ENCODE results near the gene KCNQ1OT1.

Gene KCNQ1OT1

DNA sequence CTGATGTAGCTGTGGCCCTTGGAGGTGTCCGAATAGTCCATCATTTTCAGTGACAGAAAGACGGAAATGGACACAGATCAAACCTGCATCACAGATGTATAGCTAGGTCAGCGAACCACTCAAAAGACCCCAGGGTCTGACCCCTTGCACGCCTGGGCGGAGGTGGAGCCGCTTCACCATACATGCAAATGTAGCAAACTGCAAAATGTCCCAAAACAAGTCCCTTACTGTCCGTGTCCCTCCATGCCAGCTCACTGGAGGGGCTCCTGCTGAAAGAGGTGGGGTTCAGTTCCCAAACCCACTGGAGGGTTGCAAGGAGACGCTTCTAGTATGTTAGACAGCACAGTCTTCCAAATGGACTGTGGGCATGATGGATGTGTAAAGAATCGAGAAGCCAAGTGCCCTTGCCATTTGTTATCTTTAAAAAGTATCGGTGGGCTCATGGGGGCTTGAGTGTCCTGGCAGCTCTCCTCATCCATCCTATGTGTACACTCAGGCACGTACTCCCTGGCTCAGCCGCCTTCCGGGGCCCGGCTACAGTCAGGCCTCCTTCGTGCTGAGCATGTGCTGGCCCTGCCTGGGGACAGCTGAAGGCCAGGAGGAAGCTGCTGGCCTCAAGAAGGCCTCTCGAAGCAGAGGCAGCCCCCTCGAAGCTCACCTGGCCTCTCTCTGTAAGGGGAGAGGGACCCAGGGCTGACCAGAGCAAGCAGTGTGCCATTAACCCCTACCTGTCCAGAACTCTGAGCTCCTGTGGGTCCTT lies 20.2 kb upstream of the KCNQ1OT1 start:
- DNase-seq: no peak

DNA sequence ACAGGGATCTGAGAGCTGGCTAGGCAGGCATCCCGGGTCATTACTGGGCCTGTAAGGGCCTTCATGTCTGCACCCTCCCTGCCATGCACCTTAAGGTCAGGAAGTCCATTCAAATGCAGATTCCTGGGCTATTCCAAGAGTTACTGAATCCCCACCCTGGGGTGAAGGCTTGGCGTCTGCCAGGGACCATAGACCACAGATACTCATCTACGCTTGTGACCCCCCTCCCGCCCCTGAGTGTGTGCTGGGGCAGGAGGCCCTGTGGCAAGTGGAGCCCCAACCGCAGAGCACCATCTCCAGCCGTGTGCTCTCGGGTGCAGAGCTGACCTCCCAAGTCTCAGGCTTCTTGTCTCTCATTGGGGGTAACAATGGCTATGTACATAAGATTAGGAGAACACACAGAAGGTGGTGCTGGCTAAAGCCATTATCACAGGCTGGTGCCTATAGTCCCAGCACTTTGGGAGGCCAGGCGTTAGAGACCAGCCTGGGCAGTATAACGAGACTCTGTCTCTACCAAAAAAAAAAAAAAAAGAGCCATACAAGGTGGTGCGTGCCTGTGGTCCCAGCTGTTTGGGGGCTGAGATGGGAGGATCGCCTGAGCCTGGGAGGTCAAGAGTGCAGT lies 19.1 kb upstream of the KCNQ1OT1 start:
- DNase-seq: no peak

DNA sequence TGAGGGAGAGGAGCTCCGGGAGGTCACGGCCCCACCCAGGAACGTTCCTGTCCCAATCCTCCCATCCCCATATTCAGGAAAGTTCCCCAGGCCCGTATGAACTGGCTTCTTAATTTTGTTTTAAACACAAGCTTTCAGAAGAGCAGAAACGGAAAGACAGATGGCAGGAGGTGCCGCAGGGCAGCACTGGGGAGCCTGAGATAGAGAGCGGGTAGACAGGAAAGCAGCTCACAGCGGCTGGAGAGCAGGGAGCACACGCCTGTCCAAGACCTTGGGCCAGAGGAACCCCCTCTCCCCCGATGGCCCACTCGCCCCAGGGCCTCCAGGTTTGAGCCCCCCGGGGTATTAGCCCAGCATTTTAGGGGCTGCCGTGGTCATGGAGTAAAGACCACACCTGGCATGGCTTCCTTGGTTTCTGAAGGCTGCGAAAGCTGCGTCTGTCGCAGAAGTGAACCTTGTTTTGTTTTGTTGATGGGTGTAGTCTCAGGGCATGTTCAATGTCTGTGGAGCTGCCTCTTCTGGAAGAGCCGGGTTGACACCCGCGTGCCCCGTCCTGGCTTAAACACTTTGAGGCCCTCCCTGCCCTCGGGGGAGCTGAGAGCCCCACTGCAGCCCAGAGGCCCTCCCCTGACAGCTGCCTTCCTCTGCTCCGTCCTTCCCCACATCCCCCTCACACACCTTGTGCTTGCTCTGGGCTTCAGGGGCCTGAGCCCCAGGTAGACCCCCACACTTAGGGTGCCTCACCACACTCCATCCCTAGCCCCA lies 17.9 kb upstream of the KCNQ1OT1 start:
- no peak for DNase-seq

DNA sequence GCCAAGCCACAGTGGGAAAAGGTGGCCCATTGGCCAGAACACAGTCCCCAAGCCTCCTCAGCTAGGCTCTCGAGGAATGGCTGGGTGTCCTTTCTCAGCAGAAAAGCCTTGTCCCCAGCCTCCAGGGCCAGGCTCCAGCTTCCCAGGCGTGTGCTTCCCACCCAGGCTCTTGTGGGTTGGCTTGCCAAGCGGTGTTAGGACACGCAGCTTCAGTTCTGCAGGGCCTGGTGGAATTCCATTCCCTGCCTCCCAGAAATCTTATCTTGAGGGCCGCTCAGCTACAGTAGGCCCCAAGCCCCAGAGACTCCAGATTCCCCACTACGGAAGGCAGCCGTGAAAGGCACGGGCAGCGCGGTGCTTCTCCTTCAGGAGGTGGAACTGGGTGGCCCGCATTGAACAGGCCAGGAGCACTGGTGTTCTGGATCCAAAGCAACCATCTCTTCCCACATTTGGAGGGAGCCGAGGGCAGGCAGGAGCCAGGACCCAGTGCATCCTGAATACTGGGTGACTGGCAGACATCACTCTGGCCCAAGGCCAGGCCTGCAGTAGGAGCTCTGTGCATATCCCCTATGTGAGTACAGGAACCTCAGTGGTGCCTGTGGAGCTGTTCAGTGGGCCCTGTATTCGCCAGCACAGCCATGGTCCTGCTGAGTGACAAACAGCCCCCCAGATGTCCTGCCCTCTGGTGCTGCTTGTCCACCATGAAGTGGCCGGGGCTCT lies 16.7 kb upstream of the KCNQ1OT1 start:
- no peak for DNase-seq

DNA sequence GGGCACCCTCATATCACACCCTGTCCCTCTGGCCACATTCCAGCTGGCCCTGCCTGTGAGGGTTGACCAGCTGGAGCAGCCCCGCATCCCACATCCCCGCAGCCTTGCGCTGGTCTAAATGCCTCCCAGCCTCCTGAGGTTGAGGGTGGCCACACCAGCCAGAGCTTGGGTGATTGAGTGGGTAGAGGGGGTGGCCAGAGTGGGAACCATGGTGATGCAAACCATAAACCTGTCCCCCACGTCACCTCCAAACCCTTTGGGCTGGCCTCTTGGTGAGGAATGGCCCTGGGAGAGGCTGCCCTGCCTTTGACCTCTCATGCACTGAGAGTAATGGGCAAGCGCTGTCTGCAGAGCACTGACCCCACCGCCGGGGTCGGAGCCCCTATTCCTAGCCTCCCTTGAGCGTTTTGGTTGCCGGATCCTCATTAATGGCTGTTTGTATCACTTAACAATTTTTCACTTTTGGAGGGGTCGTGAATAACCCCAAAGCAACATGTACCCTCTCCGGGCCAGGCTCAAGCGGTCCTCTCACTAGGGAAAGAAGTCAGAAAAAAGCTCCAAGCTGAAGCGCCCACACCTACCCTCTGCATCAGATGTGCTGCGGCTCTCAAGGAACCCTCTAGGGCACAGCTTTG lies 16.0 kb upstream of the KCNQ1OT1 start:
- DNase-seq: no peak

- DNase-seq: no peak
Measured at GRCh38 chr11:2714871-2715270, 15.1 kb upstream of the KCNQ1OT1 start.

GRCh38 chr11:2714463-2714800 lies 14.6 kb upstream of the KCNQ1OT1 start:
- DNase-seq: no peak

DNA sequence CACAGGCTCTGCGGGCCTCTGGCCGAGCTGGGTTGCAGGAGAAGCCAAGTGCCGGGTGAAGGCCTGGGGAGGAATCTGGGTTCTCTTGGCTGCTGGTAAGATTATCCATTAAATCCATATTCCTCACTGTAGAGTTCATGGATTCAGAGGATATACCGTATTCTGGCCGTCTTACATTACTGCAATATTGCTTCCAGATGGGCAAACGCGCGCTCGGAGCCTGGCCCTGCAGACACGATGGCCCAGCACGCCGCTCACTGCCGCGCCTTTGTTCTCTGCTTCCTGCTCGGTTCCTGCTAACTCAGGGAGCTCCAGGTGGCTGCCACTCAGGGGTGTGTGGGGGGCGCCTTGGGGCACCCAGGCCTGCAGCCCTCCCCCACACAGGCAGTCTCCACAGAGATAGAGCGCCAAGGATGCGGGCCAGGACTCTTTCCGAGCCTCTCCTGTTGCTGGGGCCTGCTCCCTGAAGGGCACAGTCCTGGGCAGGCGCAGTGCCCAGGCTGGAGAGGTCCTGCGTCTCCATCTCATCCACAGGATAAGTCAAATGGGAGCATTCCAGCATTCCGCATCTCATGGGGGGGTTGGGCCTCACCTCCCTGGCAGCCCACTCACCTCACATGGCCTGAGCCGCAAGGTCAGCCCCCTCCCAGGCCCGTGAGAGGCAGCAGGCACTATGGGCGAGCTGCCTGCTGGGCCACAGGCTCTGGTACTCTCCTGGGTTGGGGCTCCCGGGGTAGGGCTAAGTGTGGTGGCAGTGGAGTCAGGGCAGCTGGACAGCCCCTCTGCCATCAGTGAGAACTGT lies 14.1 kb upstream of the KCNQ1OT1 start:
- no peak for DNase-seq

GRCh38 chr11:2713094-2713493 lies 13.3 kb upstream of the KCNQ1OT1 start:
- DNase-seq: no peak

- DNase-seq: peak; percentile 81
Measured at GRCh38 chr11:2711161-2711560, 11.4 kb upstream of the KCNQ1OT1 start.

- peak; percentile 77 for DNase-seq
Measured at GRCh38 chr11:2709429-2709828, 9.6 kb upstream of the KCNQ1OT1 start.

GRCh38 chr11:2708757-2709281 lies 9.0 kb upstream of the KCNQ1OT1 start:
- DNase-seq: no peak

GRCh38 chr11:2708151-2708581 lies 8.4 kb upstream of the KCNQ1OT1 start:
- DNase-seq: no peak

- DNase-seq: no peak
Measured at GRCh38 chr11:2707736-2708135, 7.9 kb upstream of the KCNQ1OT1 start.

GRCh38 chr11:2706321-2706720 lies 6.5 kb upstream of the KCNQ1OT1 start:
- DNase-seq: no peak

GRCh38 chr11:2704896-2705606 lies 5.3 kb upstream of the KCNQ1OT1 start:
- no peak for DNase-seq

DNA sequence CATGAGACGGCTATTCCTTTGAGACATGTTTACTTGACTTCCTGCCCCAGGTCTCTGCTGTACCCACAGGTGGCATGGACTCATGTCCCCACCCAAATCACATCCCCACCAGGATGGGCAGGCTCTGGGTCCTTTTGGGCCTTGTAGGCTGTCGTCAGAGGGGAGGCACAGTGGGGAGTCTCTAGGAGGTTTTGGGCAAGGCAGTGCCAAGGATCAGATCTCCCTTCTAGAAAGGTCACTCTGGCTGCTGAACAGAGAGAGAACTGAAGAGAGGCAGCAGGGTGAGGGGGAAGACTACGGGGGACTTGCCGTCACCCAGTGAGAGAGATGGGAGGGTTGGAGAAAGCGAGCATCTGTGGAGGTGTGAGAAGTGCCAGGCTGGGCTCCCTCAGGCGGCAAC lies 4.6 kb upstream of the KCNQ1OT1 start:
- DNase-seq: no peak

- peak; percentile 12 for DNase-seq
Measured at GRCh38 chr11:2703363-2704141, 3.8 kb upstream of the KCNQ1OT1 start.

DNA sequence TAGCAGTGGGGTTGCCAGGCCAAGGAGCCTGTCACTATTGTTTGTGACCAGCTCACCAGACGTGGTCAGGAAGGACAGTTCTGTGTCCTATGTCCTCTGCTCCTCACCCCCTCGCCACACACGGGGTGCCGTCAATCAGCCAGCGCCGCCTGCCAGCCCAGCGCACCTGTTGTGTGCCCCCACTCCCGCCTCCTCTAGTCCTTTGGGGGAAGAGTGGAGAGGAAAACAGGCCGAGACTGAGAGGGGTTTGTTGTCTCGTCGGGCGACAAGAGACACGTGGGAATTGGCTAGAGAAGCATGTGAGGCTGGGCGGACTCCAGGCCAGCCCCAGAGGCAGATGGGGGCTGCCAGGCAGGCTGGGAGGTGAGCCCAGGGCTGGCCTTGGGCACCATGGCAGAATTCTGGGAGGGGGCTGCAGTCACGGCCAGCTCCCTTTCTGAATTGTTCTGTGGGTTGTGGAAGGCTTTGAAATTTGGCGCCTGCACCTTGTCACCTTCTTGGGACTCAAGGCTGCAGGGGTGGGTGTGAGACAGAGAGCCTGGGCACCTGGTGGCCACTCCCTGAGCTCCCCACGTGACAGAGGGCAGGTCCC lies 3.1 kb upstream of the KCNQ1OT1 start:
- no peak for DNase-seq

DNA sequence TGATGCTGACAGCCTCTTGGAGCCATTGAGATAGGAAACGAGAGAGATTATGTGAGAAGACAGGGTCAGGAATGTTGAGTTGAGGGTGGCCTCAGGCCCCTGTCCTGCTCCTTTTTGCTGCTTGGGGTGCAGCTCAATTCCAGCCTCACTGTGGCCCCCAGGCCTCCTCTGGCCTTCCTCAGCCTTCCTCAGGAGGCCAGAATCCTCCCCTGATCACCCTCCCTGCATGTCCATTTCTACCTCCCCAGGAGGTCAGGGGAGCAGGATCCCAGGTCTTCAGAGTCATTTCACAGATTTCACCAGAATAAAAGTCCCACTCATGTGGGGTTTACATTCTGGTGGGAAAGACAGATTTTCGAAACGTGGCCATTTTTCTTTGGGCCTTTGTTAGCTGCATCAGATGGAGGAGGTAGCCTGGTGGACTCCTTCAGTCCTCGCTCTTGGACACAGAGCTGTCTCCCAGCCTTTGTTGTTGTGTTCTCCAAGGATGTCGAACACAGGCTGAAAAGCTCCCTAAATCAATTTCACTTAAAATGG lies 2.2 kb upstream of the KCNQ1OT1 start:
- DNase-seq: no peak

All from MV-4-11 (cell line).